Activated CD4-positive, alpha-beta T cell treated with anti-CD3 and anti-CD28 coated beads for 36 hours (primary cell): ENCODE measurements around the gene IFNAR1. TPM values are rescaled to one million over a fixed set of nuclear protein-coding genes. Genes with fewer than 3 reads are reported as not detected.
A peak's percentile ranks its signal among the peaks of the same experiment; 100 is the strongest.
"Not testable (repeated sequence)": the region's sequence is repeated elsewhere in the genome, so short reads cannot be mapped to it uniquely, and the experiment has no call there.

Source experiments
- ATAC-seq: fragments of 200-7000 bp; cut with Tn5 transposase; one replicate; pipeline ENCODE4 v1.10.0; 2021; ENCODE audit warnings: mild to moderate bottlenecking, moderate library complexity
- CTCF ChIA-PET: fragments of 350-600 bp; sonication (Branson Sonifier 250); formaldehyde crosslinking; loops from one replicate; lab custom pipeline; 2021; ENCODE audit warnings: antibody characterized with exemption; lab: Charles Lee
- POLR2A ChIA-PET: fragments of 350-600 bp; sonication (Branson Sonifier 250); formaldehyde crosslinking; loops from one replicate; lab custom pipeline; 2021; ENCODE audit warnings: antibody characterized with exemption, inconsistent platforms; lab: Charles Lee
- DNase-seq: peaks from one replicate; pipeline ENCODE4 v3.0.0-alpha.2; 2020
- H3K27ac Mint-ChIP-seq: one replicate; pipeline ENCODE4 v1.8.0; 2021; ENCODE audit warnings: mixed read lengths
- H3K27me3 Mint-ChIP-seq: one replicate; pipeline ENCODE4 v1.8.0; 2021; ENCODE audit warnings: mixed read lengths
- H3K36me3 Mint-ChIP-seq: one replicate; pipeline ENCODE4 v1.8.0; 2021; ENCODE audit warnings: low read depth, mixed read lengths
- H3K4me1 Mint-ChIP-seq: one replicate; pipeline ENCODE4 v1.8.0; 2021; ENCODE audit warnings: mixed read lengths
- H3K4me3 Mint-ChIP-seq: one replicate; pipeline ENCODE4 v1.8.0; 2021; ENCODE audit warnings: mild to moderate bottlenecking, moderate library complexity, mixed read lengths
- H3K9me3 Mint-ChIP-seq: one replicate; pipeline ENCODE4 v1.8.0; 2021; ENCODE audit warnings: low read depth, mixed read lengths
- intact Hi-C, 2 experiments: fragments of 100-400 bp; cut with DNase I in 1 of 2; cut with micrococcal nuclease in 1 of 2; formaldehyde crosslinking; loops; one replicate each; pipeline versions ENCODE4 v1.14.2 to v1.15.1; 2022 to 2024; cut with DNase I, micrococcal nuclease
- total RNA-seq, 2 experiments: library from RNA; stranded (reverse); gene quantifications; one replicate each; pipeline ENCODE4 v1.2.3, GENCODE V29; 2021

Gene IFNAR1
- total RNA-seq, 2 experiments from 2014 or later: 21.8 to 29.6 TPM

- H3K4me3 Mint-ChIP-seq, CTCF ChIA-PET, H3K36me3 Mint-ChIP-seq, H3K9me3 Mint-ChIP-seq, DNase-seq, POLR2A ChIA-PET, H3K27ac Mint-ChIP-seq, ATAC-seq, H3K27me3 Mint-ChIP-seq: not testable (repeated sequence)
- intact Hi-C loops: loop anchor here (1.0 to 10.0 kb wide), 10 partner anchors 57 to 549 kb away; partner anchors contain the start of genes IL10RB (in 2 of the 2), DNAJC28 (in 1 of the 2) and PAXBP1 (in 1 of the 2)
- H3K4me1 Mint-ChIP-seq: peaks cover 24% of the 10 kb centered on the region
These were observed 1.2 kb upstream of the IFNAR1 start for GRCh38 chr21:33323610-33324009.

- intact Hi-C loops: loop anchor here (1.0 to 10.0 kb wide), 10 partner anchors 36 to 551 kb away; partner anchors contain the start of genes IL10RB (in 2 of the 2), CRYZL1 (in 1 of the 2), DONSON (in 1 of the 2) and PAXBP1 (in 1 of the 2)
- H3K4me1 Mint-ChIP-seq: peaks cover 40% of the 10 kb centered on the region
- peak; percentile 63 for ATAC-seq
- no peak overlapping the region for H3K27ac Mint-ChIP-seq
- peak; percentile 86 for DNase-seq
- H3K4me3 Mint-ChIP-seq: no peak overlapping the region
- H3K9me3 Mint-ChIP-seq: no peaks in the 10 kb centered on the region
- POLR2A ChIA-PET: interaction anchor here (0.6 to 2.1 kb wide), 18 partner anchors 26 to 933 kb away, joined by 3 to 20 read pairs (median 4); partner anchors contain the start of genes DNAJC28, IL10RB, SYNJ1 and TMEM50B
- CTCF ChIA-PET: interaction anchor here (0.5 to 2.2 kb wide), 25 partner anchors 14 to 155 kb away, joined by 3 to 19 read pairs (median 4); partner anchors contain the start of genes IL10RB and TMEM50B
- no peaks in the 10 kb centered on the region for H3K27me3 Mint-ChIP-seq
- peaks cover 9% of the 10 kb centered on the region for H3K36me3 Mint-ChIP-seq
These were observed 675 bp downstream of the IFNAR1 start for GRCh38 chr21:33325222-33326067.

GRCh38 chr21:33327326-33327725 is 2.6 kb downstream of the IFNAR1 start:
- no peak overlapping the region for H3K27ac Mint-ChIP-seq
- DNase-seq (no peak), ATAC-seq (no peak)
- ChIA-PET POLR2A (no interaction called here), CTCF (interaction anchor here (1.0 to 1.2 kb wide), 3 partner anchors 36 to 59 kb away, joined by 3 read pairs; no protein-coding TSS in a partner anchor)
- H3K27me3 Mint-ChIP-seq: no peaks in the 10 kb centered on the region
- no peaks in the 10 kb centered on the region for H3K9me3 Mint-ChIP-seq
- peaks cover 13% of the 10 kb centered on the region for H3K36me3 Mint-ChIP-seq
- intact Hi-C loops: loop anchor here in 1 of 2 experiments (10.0 kb wide), 1 partner anchor 553 kb away; the partner anchor contains the start of gene PAXBP1
- H3K4me3 Mint-ChIP-seq: no peak overlapping the region
- H3K4me1 Mint-ChIP-seq: peaks cover 58% of the 10 kb centered on the region

GRCh38 chr21:33327792-33328433 is 3.1 kb downstream of the IFNAR1 start:
- ChIA-PET POLR2A (no interaction called here), CTCF (interaction anchor here (0.7 to 1.5 kb wide), 7 partner anchors 13 to 131 kb away, joined by 3 read pairs; no protein-coding TSS in a partner anchor)
- ATAC-seq (no peak), DNase-seq (no peak)
- intact Hi-C loops: loop anchor here in 1 of 2 experiments (10.0 kb wide), 1 partner anchor 553 kb away; the partner anchor contains the start of gene PAXBP1
- Mint-ChIP-seq H3K9me3 (peaks cover 3% of the 10 kb centered on the region), H3K27ac (no peak overlapping the region), H3K36me3 (peaks cover 17% of the 10 kb centered on the region), H3K4me1 (peaks cover 61% of the 10 kb centered on the region), H3K27me3 (no peaks in the 10 kb centered on the region), H3K4me3 (no peak overlapping the region)

- H3K4me3 Mint-ChIP-seq: no peak overlapping the region
- CTCF ChIA-PET: interaction anchor here (0.6 to 2.7 kb wide), 14 partner anchors 10 to 390 kb away, joined by 3 to 12 read pairs (median 4); no protein-coding TSS in a partner anchor
- no peaks in the 10 kb centered on the region for H3K27me3 Mint-ChIP-seq
- no peak overlapping the region for H3K27ac Mint-ChIP-seq
- H3K36me3 Mint-ChIP-seq: peaks cover 22% of the 10 kb centered on the region
- DNase-seq (no peak), ATAC-seq (peak; percentile 23)
- peaks cover 8% of the 10 kb centered on the region for H3K9me3 Mint-ChIP-seq
- peaks cover 75% of the 10 kb centered on the region for H3K4me1 Mint-ChIP-seq
- intact Hi-C loops: no loop called here
- POLR2A ChIA-PET: no interaction called here
These were observed 6.0 kb downstream of the IFNAR1 start for GRCh38 chr21:33330726-33331125.

- DNase-seq (no peak), ATAC-seq (peak; percentile 51)
- ChIA-PET CTCF (interaction anchor here (0.9 to 2.7 kb wide), 8 partner anchors 9 to 135 kb away, joined by 4 to 12 read pairs (median 5); no protein-coding TSS in a partner anchor), POLR2A (no interaction called here)
- no peak overlapping the region for H3K4me3 Mint-ChIP-seq
- intact Hi-C loops: no loop called here
- H3K27me3 Mint-ChIP-seq: no peaks in the 10 kb centered on the region
- H3K9me3 Mint-ChIP-seq: peaks cover 8% of the 10 kb centered on the region
- H3K4me1 Mint-ChIP-seq: peaks cover 65% of the 10 kb centered on the region
- peaks cover 23% of the 10 kb centered on the region for H3K36me3 Mint-ChIP-seq
- H3K27ac Mint-ChIP-seq: peak overlapping the region; percentile 1
These were observed 7.4 kb downstream of the IFNAR1 start for GRCh38 chr21:33332143-33332542.

GRCh38 chr21:33334191-33334590 is 9.4 kb downstream of the IFNAR1 start:
- ATAC-seq (no peak), DNase-seq (no peak)
- Mint-ChIP-seq H3K9me3 (peaks cover 8% of the 10 kb centered on the region), H3K36me3 (peaks cover 21% of the 10 kb centered on the region), H3K27me3 (no peaks in the 10 kb centered on the region), H3K4me3 (no peak overlapping the region), H3K4me1 (peaks cover 50% of the 10 kb centered on the region), H3K27ac (no peak overlapping the region)
- CTCF ChIA-PET: interaction anchor here (0.6 to 0.9 kb wide), 2 partner anchors 27 to 112 kb away, joined by 3 to 6 read pairs; no protein-coding TSS in a partner anchor
- intact Hi-C loops: no loop called here
- POLR2A ChIA-PET: no interaction called here

GRCh38 chr21:33334824-33335223 is 10.1 kb downstream of the IFNAR1 start:
- intact Hi-C loops: no loop called here
- no peak for ATAC-seq
- no peak overlapping the region for H3K4me3 Mint-ChIP-seq
- peaks cover 45% of the 10 kb centered on the region for H3K4me1 Mint-ChIP-seq
- no peak for DNase-seq
- H3K27me3 Mint-ChIP-seq: no peaks in the 10 kb centered on the region
- peaks cover 22% of the 10 kb centered on the region for H3K36me3 Mint-ChIP-seq
- ChIA-PET POLR2A (no interaction called here), CTCF (interaction anchor here (0.6 to 0.9 kb wide), 2 partner anchors 26 to 111 kb away, joined by 3 to 6 read pairs; no protein-coding TSS in a partner anchor)
- H3K27ac Mint-ChIP-seq: no peak overlapping the region
- H3K9me3 Mint-ChIP-seq: peaks cover 8% of the 10 kb centered on the region

GRCh38 chr21:33339135-33339534 is 14.4 kb downstream of the IFNAR1 start:
- H3K27me3 Mint-ChIP-seq: no peaks in the 10 kb centered on the region
- POLR2A ChIA-PET: interaction anchor here (0.6 kb wide), 1 partner anchor 45 kb away, joined by 3 read pairs; no protein-coding TSS in a partner anchor
- H3K4me3 Mint-ChIP-seq: no peak overlapping the region
- peaks cover 14% of the 10 kb centered on the region for H3K4me1 Mint-ChIP-seq
- H3K9me3 Mint-ChIP-seq: no peaks in the 10 kb centered on the region
- intact Hi-C loops: no loop called here
- H3K36me3 Mint-ChIP-seq: peaks cover 19% of the 10 kb centered on the region
- CTCF ChIA-PET: interaction anchor here (0.6 to 2.2 kb wide), 6 partner anchors 11 to 267 kb away, joined by 3 to 5 read pairs (median 5); partner anchors contain the start of gene IFNAR1
- no peak for ATAC-seq
- no peak overlapping the region for H3K27ac Mint-ChIP-seq
- DNase-seq: no peak

GRCh38 chr21:33339918-33340317 is 15.1 kb downstream of the IFNAR1 start:
- Mint-ChIP-seq H3K9me3 (no peaks in the 10 kb centered on the region), H3K27ac (peak overlapping the region; percentile 19), H3K4me3 (no peak overlapping the region), H3K4me1 (peaks cover 7% of the 10 kb centered on the region), H3K36me3 (peaks cover 19% of the 10 kb centered on the region), H3K27me3 (no peaks in the 10 kb centered on the region)
- intact Hi-C loops: no loop called here
- ATAC-seq: no peak
- DNase-seq: no peak
- ChIA-PET CTCF (interaction anchor here (1.1 to 2.2 kb wide), 5 partner anchors 8 to 266 kb away, joined by 3 to 5 read pairs (median 5); partner anchors contain the start of gene IFNAR1), POLR2A (no interaction called here)
